Liver (tissue), 9 donors: ENCODE data around the gene CLN6. TPM values are rescaled to one million over a fixed set of nuclear protein-coding genes. Genes with fewer than 3 reads are reported as not detected.

Source experiments
- DNase-seq: peaks from one replicate; pipeline ENCODE4 v3.0.0-alpha.2; 2017; ENCODE audit warnings: low spot score
- H3K27ac ChIP-seq, 2 donors: one replicate each; pipeline ENCODE4 v1.7.0; 2013; ENCODE audit warnings: inconsistent platforms in 2 of 2, low read length in 2 of 2, control low read depth in 1 of 2, low read depth in 1 of 2, mild to moderate bottlenecking in 1 of 2
- H3K27me3 ChIP-seq, 4 donors: one replicate each; pipeline versions ENCODE4 v1.6.1 to v1.7.0; 2013; ENCODE audit warnings: low read length in 3 of 4, inconsistent platforms in 1 of 4, mild to moderate bottlenecking in 1 of 4, moderate library complexity in 1 of 4; ENCODE audit not compliant: control insufficient read depth in 4 of 4, insufficient read depth in 4 of 4
- H3K36me3 ChIP-seq, 4 donors: one replicate each; pipeline versions ENCODE4 v1.6.1 to v1.7.0; 2013; ENCODE audit warnings: low read length in 3 of 4, mild to moderate bottlenecking in 3 of 4, low read depth in 1 of 4, moderate library complexity in 1 of 4; ENCODE audit not compliant: control insufficient read depth in 4 of 4, insufficient read depth in 3 of 4
- H3K4me1 ChIP-seq, 4 donors: one replicate each; pipeline versions ENCODE4 v1.6.1 to v1.7.0; 2013; ENCODE audit warnings: low read length in 3 of 4, mild to moderate bottlenecking in 3 of 4, moderate library complexity in 1 of 4; ENCODE audit not compliant: control insufficient read depth in 4 of 4, insufficient read depth in 4 of 4
- H3K4me3 ChIP-seq, 3 donors: one replicate each; pipeline versions ENCODE4 v1.6.1 to v1.7.0; 2013; ENCODE audit warnings: low read length in 3 of 3, control low read depth in 1 of 3, low read depth in 1 of 3, mild to moderate bottlenecking in 1 of 3
- H3K9ac ChIP-seq, 2 donors: one replicate each; pipeline ENCODE4 v1.7.0; 2013; ENCODE audit warnings: low read length in 2 of 2, mild to moderate bottlenecking in 2 of 2, moderate library complexity in 2 of 2, control low read depth in 1 of 2, low read depth in 1 of 2
- H3K9me3 ChIP-seq, 4 donors: one replicate each; pipeline versions ENCODE4 v1.6.1 to v1.7.0; 2013; ENCODE audit warnings: low read length in 3 of 4; ENCODE audit not compliant: control insufficient read depth in 4 of 4
- CTCF ChIP-seq: fragments of 150-350 bp; IDR thresholded peaks from 2 replicates; pipeline ENCODE4 v1.5.1; 2017; ENCODE audit warnings: improper control_type of control experiment, low read depth, low read length; ENCODE audit not compliant: missing input control
- EGR1 ChIP-seq, 2 donors: IDR thresholded peaks; 2 replicates each; pipeline ENCODE4 v1.6.1; 2016 to 2018; ENCODE audit warnings: antibody characterized with exemption in 2 of 2, low read depth in 2 of 2
- FOXA1 ChIP-seq: IDR thresholded peaks from 2 replicates; pipeline ENCODE4 v1.6.1; 2016; ENCODE audit warnings: antibody characterized with exemption
- FOXA2 ChIP-seq: IDR thresholded peaks from 2 replicates; pipeline ENCODE4 v1.6.1; 2016; ENCODE audit warnings: antibody characterized with exemption
- HNF4A ChIP-seq, 2 donors: conservative IDR thresholded peaks; 2 replicates each; pipeline ENCODE4 v1.6.1; 2016; ENCODE audit warnings: antibody characterized with exemption in 2 of 2, mild to moderate bottlenecking in 2 of 2
- HNF4G ChIP-seq: IDR thresholded peaks from 2 replicates; pipeline ENCODE4 v1.6.1; 2016; ENCODE audit warnings: antibody characterized with exemption
- JUND ChIP-seq, 2 donors: IDR thresholded peaks; 2 replicates each; pipeline ENCODE4 v1.6.1; 2016; ENCODE audit warnings: antibody characterized with exemption in 2 of 2
- MAX ChIP-seq: IDR thresholded peaks from 2 replicates; pipeline ENCODE4 v1.6.1; 2016; ENCODE audit warnings: antibody characterized with exemption
- NR2F2 ChIP-seq: IDR thresholded peaks from 2 replicates; pipeline ENCODE4 v1.6.1; 2016; ENCODE audit warnings: antibody characterized with exemption
- REST ChIP-seq: IDR thresholded peaks from 2 replicates; pipeline ENCODE4 v1.6.1; 2016; ENCODE audit warnings: antibody characterized with exemption, mild to moderate bottlenecking
- RXRA ChIP-seq, 2 donors: IDR thresholded peaks; 2 replicates each; pipeline ENCODE4 v1.6.1; 2017 to 2018; ENCODE audit warnings: antibody characterized with exemption in 2 of 2, mild to moderate bottlenecking in 1 of 2
- SP1 ChIP-seq: IDR thresholded peaks from 2 replicates; pipeline ENCODE4 v1.6.1; 2018; ENCODE audit warnings: antibody characterized with exemption, mild to moderate bottlenecking
- WGBS: extraction: QIAGEN DNeasy Blood & Tissue Kit; methylation state at CpG from one replicate; pipeline ENCODE4 v1.1.7; 2013; 5-methylcytosine and 5-hydroxymethylcytosine counted together
- polyA plus RNA-seq, 2 donors: library from polyadenylated mRNA; stranded (reverse) in 1 of 2; unstranded in 1 of 2; fragments of 200-250 nt in 1 of 2; fragments of >200 nt in 1 of 2; fragmentation: Nextera tagmentation in 1 of 2; extraction: Ambion mirVana in 1 of 2; gene quantifications; one replicate each; pipeline versions ENCODE4 v1.2.1 to v1.2.3, GENCODE V29; 2013 to 2015
- total RNA-seq, 2 donors: library from RNA; depleted of rRNA; stranded (reverse); fragments of >200 nt; gene quantifications; one replicate each; pipeline ENCODE4 v1.2.3, GENCODE V29; 2014
- donor health status: healthy.
- donor health status: healthy.
- donor health status: healthy.
- donor health status: healthy.
- donor health status: healthy.

The CLN6 gene
- total and polyA plus RNA-seq, 4 donors: 7.2 to 21.2 (median 15.4) TPM

- no peak for TF ChIP-seq CTCF
These were observed 21.4 kb downstream of the CLN6 start (continued) for GRCh38 chr15:68208136-68208535.

GRCh38 chr15:68207176-68207935 lies 22.2 kb downstream of the CLN6 start:
- H3K4me1 ChIP-seq: peaks cover 11 to 31% (median 20%) of the 10 kb centered on the region in 4 donors
- H3K27me3 ChIP-seq: no peaks in the 10 kb centered on the region
- no peaks in the 10 kb centered on the region for H3K36me3 ChIP-seq
- no peak overlapping the region for H3K27ac ChIP-seq
- WGBS: 86% methylated on average over 12 of the region's 12 CpGs
- TF ChIP-seq FOXA2 (no peak), FOXA1 (no peak), SP1 (no peak), MAX (no peak), HNF4G (no peak), REST (no peak), HNF4A (conservative IDR thresholded peaks at IDR 0.05) (no peak), CTCF (no peak)
- no peaks in the 10 kb centered on the region for H3K9me3 ChIP-seq
- peak; percentile 28 for DNase-seq
- H3K9ac ChIP-seq: no peak overlapping the region
- no peak overlapping the region for H3K4me3 ChIP-seq

GRCh38 chr15:68206711-68207151 lies 22.8 kb downstream of the CLN6 start:
- Histone ChIP-seq H3K4me1 (peaks cover 11 to 31% (median 20%) of the 10 kb centered on the region in 4 donors), H3K27me3 (no peaks in the 10 kb centered on the region), H3K27ac (no peak overlapping the region), H3K4me3 (no peak overlapping the region), H3K9me3 (no peaks in the 10 kb centered on the region), H3K36me3 (no peaks in the 10 kb centered on the region), H3K9ac (no peak overlapping the region)
- TF ChIP-seq HNF4G (no peak), MAX (no peak), EGR1 (IDR thresholded peaks at IDR 0.05; ENCODE audit: low read depth in 2 of 2) (no peak), JUND (IDR thresholded peaks at IDR 0.05) (no peak), FOXA1 (no peak), RXRA (IDR thresholded peaks at IDR 0.05) (no peak), NR2F2 (no peak)
- peak; percentile 29 for DNase-seq
- WGBS: 96% methylated on average over 12 of the region's 12 CpGs
